IPS DF 4.7 (cell line): ENCODE data around the gene TELO2.
"Not testable (repeated sequence)": the region's sequence is repeated elsewhere in the genome, so short reads cannot be mapped to it uniquely, and the experiment has no call there.

Experiments
- DNase-seq: peaks from one replicate; pipeline ENCODE4 v3.0.0-alpha.2; 2013; ENCODE audit warnings: low spot score; ENCODE audit errors: extremely low read depth

TELO2 gene

DNA sequence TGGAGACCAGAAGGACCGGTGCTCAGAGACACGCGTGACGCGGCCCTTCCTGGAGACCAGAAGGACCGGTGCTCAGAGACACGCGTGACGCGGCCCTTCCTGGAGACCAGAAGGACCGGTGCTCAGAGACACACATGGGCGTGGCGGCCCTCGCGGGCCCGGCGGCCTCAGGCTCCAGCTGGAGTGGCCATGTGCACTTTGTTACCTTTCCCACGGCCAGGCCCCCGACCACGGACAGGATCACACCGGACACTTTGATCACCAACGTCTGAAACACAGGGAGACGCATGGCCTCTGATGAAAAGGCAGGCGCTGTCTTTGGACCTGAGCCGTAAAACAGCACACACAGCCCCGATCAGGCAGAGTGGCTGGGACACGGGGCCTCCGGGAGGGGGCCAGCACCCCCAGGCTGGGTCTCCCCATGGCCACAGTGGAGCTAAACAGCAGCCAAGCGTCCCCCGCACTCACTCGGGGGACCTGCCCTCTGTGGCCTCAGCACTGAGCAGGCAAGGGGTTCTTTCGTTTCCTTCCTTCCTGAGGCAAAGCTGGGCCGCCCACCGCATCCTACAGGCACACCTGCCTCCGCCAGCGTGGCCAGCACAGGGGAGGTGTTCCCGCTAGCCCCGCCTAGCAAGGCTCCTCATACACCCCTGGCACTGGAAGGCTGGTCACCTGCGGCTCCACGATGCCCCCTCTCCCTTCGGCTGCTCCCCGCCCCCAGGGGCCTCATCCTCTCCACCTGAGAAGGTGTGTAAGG, 35.5 kb upstream of the TELO2 start:
- no peak for DNase-seq

DNA sequence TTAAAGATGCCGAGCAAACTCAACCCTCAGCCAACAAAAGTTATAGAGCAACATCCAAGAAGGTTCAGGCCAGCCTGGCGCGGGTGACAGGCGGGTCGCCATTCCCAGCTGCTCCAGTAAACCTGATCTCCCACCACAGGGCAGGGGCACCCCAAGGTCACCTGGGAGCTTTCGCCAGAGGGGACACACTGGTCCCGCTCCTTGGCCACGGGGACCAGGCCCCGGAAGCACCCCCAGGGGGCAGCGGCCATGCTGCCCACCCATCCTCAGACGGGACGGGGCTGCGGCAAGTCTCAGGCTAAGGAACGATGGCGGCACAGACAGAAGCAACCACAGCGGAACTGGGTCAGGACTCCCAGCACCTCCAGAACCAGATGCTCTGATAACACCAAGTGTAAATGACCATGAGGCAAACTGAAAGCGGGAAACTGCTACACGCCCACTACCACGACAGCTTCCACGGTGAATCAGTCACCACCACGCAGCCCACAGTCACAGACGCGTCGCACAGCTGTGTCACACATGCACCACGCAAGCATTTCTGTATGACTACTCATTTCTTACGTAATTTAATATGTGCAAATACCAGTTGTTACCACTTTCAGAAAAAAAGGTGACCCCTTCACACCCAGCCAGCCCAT, 34.7 kb upstream of the TELO2 start:
- no peak for DNase-seq

DNA sequence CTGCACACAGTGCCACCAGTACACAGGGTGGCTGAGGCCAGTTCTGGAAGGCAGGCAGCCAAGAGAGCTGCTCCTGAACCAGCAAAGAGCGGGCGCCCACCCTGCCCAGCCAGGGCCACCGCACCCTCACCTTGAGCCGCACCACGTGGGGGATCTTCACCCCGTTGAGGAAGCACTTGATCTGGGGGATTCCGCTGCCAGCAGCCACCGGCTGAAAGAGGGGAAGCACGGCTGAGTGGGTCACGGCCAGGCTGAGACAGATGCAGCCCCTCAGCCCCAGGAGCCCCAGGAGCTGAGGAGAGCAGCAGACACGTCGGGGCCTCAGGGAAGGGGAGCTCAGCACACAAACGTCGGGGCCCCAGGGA, 34.2 kb upstream of the TELO2 start:
- no peak for DNase-seq

DNA sequence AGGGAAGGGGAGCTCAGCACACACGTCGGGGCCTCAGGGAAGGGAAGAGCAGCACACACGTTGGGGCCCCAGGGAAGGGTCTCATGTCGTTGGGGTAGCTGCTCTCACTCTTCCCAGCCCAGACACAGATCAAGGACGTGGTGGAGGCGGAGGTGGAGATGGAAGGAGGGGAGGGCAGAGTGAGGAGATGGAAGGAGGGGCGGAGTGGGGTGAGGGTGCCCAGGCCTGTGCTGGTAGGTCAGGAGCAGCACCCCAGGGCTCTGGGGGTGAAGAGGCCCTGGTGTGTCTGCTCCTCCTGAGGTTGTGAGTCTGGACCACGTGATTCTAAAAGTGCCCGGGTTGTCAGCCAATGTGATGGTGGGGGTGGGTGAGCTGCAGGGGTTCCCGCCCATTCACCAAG, 33.2 kb upstream of the TELO2 start:
- DNase-seq, result no peak

DNA sequence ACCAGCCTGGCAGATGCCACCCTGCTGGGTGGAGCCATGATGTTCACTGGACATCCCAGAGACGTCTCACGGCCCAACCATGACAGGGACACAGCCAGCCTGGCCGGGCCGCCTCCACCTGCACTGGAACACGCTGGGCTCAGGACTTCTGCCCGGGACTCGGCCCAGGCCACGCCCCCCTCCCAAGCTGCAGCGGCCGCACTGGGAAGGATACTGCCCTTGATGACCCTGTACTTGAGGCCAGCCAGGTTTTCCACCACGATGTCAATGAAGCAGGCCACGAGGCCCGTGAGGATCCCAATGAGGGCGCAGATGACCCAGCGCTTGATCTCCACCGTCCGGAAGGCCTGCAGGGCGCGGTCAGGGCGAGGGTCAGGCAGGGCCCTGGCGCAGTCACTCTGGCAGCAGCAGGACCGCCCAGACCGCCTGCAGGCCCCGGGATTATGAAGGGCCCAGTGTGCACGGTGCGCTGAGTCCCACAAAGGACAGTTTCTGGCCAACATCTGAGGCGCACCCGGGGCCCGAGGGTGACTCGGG, 32.5 kb upstream of the TELO2 start:
- no peak for DNase-seq

DNA sequence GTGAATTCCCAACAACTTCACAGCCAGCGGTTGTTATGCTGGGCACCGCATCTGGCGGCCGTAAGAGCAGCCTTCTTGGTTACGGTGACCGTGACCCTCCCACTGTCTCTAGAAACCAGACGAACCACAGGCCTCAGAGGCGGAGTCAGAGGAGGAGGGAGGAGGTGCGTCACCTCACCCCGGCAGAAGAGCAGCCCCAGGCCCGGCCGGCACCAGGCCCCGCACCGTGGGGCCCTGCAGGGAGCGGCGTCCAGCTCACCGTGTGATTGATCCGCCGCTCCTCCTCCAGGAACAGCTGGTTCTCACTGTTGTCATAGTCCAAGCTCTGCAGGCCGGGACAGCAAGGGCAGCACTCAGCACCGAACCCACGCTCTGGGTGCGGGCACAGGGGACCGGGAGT, 32.0 kb upstream of the TELO2 start:
- DNase-seq, result no peak

DNA sequence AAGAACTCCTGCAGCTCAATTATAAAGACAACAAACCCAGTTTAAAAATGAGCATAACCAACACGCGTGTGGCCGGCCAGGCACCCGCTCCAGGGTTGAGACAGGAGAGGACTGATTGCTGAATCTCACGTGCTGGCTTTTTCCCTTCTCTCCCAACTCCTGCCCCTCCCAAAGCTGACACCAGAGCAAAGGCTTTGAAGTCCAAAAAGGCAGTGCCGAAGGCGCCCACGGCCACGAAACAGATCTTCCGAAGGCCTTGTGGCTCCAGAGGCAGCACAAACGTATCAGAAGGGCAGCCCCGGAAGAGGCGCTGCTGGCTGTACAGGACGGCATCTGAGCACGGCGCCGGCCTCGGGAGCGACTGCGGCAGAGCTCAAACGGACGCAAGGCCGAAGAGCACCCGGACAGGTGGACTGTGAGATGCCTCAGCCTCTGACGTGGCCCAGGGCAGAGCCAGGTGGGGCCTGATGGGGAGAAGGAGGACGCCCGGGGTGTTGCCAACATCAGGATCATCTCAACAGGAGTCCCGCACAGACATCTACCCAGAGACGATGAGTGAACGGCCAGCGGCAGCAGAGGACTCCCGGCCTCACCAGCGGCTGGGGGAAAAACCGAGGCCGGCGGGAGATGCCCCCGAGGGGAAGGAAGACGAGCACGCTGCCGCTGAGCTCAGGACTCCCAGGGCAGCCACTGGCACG, 28.8 kb upstream of the TELO2 start:
- no peak for DNase-seq

DNA sequence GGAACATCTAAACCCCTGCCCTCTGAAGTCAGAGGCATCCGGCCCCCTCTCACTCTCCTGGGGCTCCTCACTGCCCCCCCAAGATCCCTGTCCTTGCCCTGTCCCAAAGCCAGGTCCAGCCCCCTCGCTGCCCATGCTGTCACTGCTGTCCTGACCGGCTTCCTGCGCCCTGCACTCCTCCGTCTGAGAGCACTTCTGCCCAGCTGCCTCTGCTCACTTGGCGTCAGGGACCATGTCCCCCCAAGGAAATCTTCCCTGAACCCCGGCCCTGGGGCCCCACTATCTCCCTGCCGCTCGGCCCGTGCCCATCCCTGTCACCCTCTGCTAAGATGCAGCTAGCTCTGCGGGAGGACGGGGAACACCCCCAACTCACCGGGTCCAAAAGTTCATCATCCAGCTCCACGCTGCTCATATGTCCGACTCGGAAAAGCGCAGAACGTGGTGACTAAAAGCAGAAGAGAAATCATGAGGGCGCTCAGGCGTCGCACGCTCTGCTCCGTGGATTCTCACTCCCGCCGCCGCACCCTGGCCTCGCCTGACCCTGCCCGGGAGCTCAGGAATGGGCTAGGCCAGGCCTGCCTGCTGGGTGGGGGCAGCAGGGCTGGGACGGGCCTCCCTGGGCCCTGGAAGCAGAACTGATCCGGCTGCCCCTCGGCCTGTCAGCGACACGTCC, 28.1 kb upstream of the TELO2 start:
- DNase-seq, result no peak

DNA sequence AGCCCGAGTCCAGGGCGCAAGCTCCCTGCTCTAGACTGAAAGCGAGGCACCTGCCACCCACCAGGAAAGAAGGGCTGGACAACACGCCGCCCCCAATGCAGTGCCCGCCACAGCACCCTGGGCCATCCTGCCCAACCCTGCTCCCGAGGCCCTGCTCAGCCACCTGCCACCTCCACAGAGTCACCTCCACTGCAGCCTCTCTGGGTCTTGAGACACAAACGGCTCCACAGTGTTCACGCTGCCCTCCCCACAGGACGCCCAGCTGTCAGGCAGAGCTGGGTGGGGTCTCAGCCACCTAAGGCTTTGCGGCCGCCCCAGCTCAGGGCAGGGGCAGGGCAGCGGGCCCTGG, 27.6 kb upstream of the TELO2 start:
- no peak for DNase-seq

DNA sequence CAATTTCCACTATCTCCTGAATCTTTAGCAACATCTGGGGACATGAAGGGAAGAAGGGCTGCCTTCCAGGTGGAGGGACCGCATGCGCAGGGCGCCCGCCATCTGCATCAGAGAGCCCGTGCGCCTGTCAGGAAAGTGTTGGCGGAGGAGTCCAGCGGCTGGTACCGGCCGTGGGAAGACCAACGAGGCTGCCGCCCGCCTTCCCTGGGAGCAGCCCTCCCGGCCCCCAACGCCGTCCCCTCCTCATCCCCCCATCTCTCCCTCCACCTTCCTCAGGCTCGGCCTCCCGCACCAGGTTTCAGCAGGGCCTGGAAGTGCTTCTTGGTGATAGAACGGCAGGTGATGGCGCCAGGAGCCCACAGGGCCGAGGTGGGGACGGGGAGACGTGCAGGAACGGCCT, 27.1 kb upstream of the TELO2 start:
- DNase-seq, result no peak

DNA sequence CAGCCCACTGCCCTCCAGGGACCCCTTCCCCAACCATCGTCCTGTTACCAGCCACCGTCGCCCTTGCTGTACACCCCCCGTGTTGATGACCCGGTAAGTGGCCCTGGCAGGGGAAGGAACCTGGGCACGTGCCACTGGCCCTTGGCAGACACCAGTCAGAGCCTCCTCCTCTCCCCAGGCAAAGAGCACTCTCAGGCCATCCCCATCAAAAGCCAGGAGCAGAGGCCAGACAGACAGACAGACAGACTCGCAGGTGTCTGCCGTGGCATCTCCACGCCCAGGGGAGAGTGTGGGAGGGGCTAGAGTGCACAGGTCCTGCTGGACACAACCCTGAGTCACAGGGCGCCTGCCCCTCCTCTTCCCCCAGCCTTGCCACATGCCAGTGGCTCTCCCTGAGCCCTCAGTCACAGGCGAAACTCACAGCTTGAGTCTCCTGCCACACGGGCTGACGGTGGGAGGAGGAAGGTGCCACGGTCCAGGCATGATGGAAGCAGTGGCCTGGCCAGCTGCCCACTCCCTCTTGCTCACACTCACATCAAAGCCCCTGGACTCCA, 26.1 kb upstream of the TELO2 start:
- no peak for DNase-seq

DNA sequence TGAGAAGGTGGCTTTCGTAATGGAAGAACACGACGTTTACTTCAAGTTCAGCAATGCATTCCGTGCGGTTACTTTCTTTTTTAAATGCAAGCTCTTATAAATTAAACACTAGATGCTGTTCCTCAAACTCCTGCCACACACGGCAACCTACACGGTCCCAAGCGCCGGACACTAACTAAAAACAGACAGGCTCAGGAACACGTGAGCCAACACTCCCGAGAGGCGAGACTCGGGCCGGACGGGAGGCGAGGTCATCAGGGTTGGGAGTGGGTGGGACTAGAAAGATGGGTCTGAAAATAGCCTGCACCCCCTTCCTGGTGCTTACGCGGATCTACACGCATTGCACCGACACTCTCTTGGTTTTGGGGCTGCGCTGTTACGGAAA, 24.7 kb upstream of the TELO2 start:
- DNase-seq, result no peak

DNA sequence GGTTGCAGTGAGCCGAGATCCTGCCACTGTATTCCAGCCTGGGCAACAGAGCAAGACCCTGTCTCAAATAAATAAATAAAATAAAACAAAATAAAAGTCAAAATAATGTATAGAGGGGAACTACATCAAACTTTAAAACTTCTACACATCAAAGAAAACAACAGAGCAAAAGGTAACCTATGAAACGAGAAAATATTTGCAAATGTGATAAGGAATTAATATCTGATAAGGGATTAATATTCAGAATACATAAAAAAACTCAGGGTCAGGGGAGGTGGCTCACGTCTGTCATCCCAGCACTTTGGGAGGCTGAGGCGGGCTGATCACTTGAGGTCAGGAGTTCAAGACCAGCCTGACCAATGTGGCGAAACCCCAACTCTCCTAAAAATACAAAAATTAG, 24.0 kb upstream of the TELO2 start:
- DNase-seq, result not testable (repeated sequence)

DNA sequence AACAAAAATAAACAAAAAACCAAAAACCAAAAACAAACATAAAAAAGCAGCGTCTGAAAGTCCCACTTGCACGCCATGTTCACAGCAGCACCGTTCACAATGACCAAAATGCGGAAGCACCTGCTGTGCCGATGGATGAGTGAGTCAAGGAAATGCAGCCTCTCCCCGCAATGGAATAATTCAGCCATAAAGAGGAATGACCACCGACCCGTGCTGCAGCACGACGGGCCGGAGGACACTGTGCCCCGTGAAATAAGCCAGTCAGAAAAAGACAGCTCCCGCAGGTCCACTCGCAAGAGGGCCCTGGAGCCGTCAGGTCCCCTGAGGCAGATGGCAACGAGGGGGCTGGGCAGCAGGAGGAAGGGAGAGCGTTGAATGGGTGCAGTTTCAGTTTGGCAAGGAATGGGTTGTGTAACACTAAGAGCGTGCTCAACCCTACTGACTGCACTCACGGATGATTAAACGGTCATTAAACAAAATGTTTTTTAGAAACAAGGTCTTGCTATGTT, 23.4 kb upstream of the TELO2 start:
- DNase-seq, result no peak

DNA sequence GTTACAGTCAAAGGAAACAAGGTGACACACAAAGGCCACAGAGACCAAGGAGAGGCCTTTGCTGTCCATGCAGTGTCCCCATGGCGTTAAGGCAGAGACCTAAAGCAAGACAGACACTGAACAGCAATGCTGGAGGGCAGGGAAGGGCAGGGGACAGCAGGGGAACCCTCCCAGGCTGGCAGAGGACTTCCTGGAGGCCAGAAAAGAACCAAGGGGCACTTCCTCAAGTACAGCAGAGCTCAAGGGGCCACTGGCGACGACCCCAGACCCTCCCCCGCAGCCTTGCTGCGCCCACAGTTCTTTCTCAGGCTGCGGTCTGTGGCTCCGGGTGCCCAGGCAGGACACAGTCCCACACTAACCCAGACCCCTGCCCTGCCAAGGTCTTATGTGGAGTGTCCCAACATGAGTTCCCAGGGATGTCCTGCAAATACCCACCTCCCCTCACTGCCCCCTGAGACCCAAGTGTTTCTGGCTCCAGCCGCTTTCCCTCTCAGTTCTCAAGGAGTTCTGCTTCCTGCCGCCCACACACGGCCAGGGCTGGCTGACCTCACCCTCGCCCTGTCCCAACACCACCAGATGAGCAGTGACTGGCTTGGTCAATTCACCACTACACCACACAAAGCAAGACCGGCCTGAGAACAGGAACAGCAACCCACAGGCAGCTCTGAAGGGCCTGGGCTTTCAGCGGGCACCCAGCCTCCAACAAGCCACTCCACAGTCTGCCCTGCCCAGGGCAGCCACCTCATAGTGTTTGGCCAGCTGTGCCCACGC, 22.5 kb upstream of the TELO2 start:
- no peak for DNase-seq

DNA sequence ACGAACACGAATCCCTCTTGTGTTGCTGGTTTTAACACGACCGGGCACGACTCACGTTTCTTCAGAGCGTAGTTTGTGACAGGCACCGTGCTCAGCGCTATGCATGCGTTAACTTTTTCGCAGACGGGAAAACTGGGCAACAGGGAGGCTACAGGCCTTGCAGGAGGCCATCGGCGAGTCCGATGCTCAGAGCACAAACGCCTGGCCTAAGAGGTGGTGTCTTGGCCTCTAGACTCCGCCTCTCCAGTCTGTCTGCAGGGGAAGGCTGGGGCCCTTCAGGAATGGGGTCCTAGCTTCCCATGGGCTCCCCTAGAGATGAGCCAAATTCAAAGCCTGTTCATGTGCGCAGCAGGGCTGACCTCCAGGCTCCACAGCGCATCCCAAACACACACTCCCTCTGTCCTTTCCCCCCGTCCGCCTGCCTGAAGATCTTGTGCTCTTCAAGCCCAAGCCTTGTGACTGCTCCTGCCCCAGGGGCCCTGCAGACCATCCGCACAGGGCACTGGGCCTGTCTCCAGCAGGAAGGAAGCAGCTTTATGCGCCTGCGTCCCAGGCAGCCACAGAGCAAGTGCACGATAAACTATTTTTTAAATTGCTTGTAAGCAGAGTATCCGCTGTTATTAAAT, 21.5 kb upstream of the TELO2 start:
- no peak for DNase-seq

DNA sequence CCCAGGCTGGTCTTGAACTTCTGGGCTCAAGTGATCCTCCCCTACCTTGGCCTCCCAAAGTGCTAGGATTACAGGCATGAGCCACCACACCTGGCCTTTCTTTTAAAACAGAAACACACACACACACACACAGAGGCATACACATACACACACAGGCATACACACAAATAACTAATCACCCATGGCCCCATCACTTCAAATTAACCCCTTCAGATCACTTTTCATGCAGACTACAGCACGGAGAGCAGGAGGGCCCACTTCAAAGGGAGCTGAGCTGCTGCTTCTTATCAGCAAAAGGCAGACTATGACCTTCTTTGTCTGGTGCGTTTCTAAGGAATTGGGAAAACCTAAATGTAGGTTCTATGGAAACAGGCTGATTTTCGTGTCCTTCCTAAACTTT, 20.2 kb upstream of the TELO2 start:
- no peak for DNase-seq

DNA sequence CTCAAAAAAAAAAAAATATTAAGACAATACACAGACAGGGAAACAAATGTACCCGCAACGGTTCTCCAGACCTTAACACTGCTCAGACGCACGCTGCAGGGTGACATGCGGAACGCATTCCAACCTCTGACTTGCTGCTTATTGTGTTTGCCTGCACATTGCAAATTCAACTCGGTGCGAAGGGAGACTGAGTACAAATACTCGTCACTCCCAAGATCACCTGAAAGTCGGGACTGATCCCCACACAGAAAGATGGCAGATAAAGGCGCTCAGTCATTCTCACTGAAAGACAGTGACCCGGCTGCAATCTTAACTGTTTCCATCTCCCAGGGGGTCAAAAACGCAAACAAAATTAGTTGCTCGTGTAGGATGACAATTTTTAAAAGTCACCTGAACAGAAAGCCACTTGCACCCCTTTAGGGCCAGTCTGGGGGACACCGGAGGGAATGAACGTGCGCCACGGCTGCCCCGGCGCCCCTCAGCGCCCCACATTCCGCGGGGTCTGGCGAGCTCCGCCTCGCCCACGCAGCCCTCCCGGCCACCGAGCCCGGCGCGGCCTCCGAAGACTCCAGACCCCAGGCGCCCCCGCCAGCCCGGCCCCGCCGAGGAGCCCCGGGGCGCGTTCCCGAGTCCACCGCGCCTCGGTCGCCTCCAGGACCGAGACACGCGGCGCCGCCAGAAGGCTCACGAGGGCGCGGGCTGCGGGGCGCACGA, 18.9 kb upstream of the TELO2 start:
- no peak for DNase-seq

DNA sequence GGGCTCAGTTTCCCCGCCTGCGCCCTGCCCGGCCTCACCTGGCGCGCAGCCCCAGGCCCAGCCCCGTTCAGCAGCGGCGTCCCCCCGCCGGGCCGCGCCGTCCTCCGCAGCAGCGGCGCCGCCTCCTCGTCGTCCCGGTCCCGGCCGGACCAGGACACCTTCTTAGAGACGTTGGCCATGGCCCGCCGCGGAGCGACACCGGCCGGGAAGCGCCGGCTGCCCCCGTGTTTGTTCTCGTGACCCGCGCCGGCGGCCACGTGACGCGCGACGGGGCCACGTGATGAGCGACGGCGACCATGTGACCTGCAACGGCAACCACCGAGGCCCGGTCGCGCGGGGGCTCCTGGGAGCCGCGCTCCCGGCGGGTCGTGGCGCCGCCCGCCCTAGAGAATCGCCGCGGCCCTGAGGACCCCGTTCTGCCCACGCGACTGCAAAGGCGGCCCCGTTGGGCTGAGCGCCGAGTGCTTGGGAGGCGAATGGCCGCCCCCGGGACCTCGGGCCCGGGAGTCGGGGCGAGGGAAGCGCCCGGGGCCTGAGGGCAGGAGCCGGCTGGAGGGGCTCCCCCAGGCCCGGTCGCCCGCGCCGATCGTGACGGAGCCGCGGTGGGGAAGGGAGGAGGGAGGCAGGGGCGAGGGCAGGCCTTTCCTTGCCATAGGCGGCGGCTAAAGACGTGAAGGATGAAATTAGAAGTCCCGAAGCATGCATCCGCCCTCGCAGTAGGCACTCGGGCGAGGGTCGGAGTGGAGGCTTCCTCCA, 18.2 kb upstream of the TELO2 start, which contains the start of gene CLCN7:
Gene CLCN7, minus strand, starts transcription at position 233 of the 756 bp plus-strand sequence. Its CDS starts 54 bp downstream, at position 179.
- no peak for DNase-seq
